WTC11 (cell line): ENCODE measurements around the gene LARP1B. TPM values are rescaled to one million over a fixed set of nuclear protein-coding genes. Genes with fewer than 3 reads are reported as not detected.
"Not testable (repeated sequence)": the region's sequence is repeated elsewhere in the genome, so short reads cannot be mapped to it uniquely, and the experiment has no call there.

Source experiments
- ATAC-seq: fragments of 200-7000 bp; cut with Tn5 transposase; 2 replicates; pipeline ENCODE4 v1.10.0; 2021; ENCODE audit warnings: mild to moderate bottlenecking, moderate library complexity
- CTCF ChIA-PET: fragments of 300-600 bp; sonication (Branson Sonifier 250); formaldehyde crosslinking; loops from one replicate; lab custom pipeline; 2021; ENCODE audit warnings: antibody characterized with exemption; lab: Charles Lee
- POLR2A ChIA-PET: fragments of 350-600 bp; sonication (Branson Sonifier 250); formaldehyde crosslinking; loops from one replicate; lab custom pipeline; 2021; ENCODE audit warnings: antibody characterized with exemption; lab: Charles Lee
- DNase-seq: peaks from one replicate; pipeline ENCODE4 v3.0.0; 2021; ENCODE audit warnings: low spot score
- H3K27ac Mint-ChIP-seq: 2 replicates; pipeline ENCODE4 v1.8.0; 2021; ENCODE audit warnings: mixed read lengths
- H3K27me3 Mint-ChIP-seq: 2 replicates; pipeline ENCODE4 v1.8.0; 2021; ENCODE audit warnings: low read depth, mild to moderate bottlenecking, moderate library complexity, mixed read lengths
- H3K36me3 Mint-ChIP-seq: 2 replicates; pipeline ENCODE4 v1.8.0; 2021; ENCODE audit warnings: mixed read lengths
- H3K4me1 Mint-ChIP-seq: 2 replicates; pipeline ENCODE4 v1.8.0; 2022; ENCODE audit warnings: mixed read lengths
- H3K4me3 Mint-ChIP-seq: 2 replicates; pipeline ENCODE4 v1.8.0; 2021; ENCODE audit warnings: mild to moderate bottlenecking, moderate library complexity, mixed read lengths
- H3K9me3 Mint-ChIP-seq: 2 replicates; pipeline ENCODE4 v1.8.0; 2021; ENCODE audit warnings: mixed read lengths
- CREM ChIP-seq: sonication (generic); formaldehyde crosslinking; IDR thresholded peaks from 2 replicates; pipeline ENCODE4 v1.8.1; 2022; ENCODE audit warnings: mild to moderate bottlenecking, missing genetic modification reagents, moderate library complexity
- HMGA2 ChIP-seq: fragments of 250-450 bp; sonication (Bioruptor Pico); IDR thresholded peaks from 2 replicates; pipeline ENCODE4 v1.4.0; 2021; ENCODE audit warnings: mild to moderate bottlenecking, moderate library complexity
- ZNF671 ChIP-seq: fragments of 250-450 bp; sonication (Bioruptor Pico); IDR thresholded peaks from 2 replicates; pipeline ENCODE4 v1.8.0; 2021; ENCODE audit warnings: mild to moderate bottlenecking
- total RNA-seq: library from RNA; stranded (reverse); gene quantifications from 3 replicates; pipeline ENCODE4 v1.2.3, GENCODE V29; 2021

Gene LARP1B
- total RNA-seq, 1 experiment from 2014 or later, result 35.6 TPM

DNA sequence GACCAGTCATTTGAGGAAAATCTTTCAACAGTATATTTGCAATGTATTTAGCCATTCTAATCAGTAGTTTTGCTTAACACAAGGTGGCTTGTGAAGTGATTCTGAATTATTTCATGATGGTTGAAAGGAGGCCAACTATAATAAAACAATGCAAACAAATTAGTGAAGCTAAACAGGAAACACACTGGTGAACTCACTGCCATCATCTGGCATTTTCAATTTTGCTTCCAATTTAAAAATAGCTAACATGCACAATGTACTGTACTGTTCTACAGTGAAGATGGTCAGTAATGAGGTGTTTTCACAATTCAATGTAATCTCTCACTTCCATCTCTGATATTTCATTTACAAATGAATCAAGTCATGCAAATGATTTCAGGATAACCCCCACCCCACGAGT is 195.4 kb downstream of the LARP1B start (continued):
- TF ChIP-seq CREM (CRISPR knock-in tag) (no peak), HMGA2 (CRISPR knock-in tag) (no peak), ZNF671 (CRISPR knock-in tag) (no peak)

DNA sequence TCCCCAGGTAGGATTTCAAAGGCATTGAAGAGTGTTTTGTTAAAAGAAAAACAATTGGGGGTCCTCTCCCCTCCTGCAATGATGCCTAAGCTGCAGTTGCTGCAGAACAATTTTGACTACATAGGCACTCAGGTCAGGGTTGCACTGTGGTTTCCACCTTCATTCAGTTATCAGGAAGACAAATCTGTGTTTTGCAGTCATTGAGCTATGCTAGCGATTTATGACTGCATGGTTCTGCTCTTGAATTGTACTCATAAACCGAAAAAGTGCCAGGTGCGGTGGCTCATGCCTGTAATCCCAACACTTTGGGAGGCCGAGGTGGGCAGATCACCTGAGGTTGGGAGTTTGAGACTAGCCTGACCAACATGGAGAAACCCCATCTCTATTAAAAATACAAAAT is 197.1 kb downstream of the LARP1B start:
- POLR2A ChIA-PET, H3K4me1 Mint-ChIP-seq, H3K27ac Mint-ChIP-seq, H3K4me3 Mint-ChIP-seq, ATAC-seq, H3K36me3 Mint-ChIP-seq, H3K27me3 Mint-ChIP-seq, DNase-seq: not testable (repeated sequence)
- H3K9me3 Mint-ChIP-seq, result peaks cover 52% of the 10 kb centered on the region
- CTCF ChIA-PET, result interaction anchor here (1.1 kb wide), 1 partner anchor 196 kb away, joined by 3 read pairs; no protein-coding TSS in a partner anchor

DNA sequence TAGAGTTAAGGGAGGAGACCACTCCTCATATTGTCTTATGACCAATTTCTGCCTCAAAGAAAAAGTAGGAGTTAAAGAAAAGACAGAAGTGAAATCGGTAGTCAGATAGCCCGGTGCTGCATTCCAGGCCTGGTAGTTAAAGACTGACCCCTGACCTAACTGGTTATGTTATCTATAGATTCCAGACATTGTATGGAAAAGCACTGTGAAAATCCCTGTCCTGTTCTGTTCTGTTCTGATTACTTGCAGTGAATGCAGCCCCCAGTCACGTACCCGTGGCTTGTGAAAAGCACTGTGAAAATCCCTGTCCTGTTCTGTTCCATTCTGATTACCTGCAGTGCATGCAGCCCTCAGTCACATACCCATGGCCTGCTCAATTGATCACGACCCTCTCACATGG is 198.8 kb downstream of the LARP1B start:
- H3K4me3 Mint-ChIP-seq, DNase-seq, CTCF ChIA-PET, H3K27ac Mint-ChIP-seq, POLR2A ChIA-PET, H3K4me1 Mint-ChIP-seq, H3K27me3 Mint-ChIP-seq, ATAC-seq: not testable (repeated sequence)
- Mint-ChIP-seq H3K36me3 (peaks cover 22% of the 10 kb centered on the region), H3K9me3 (peaks cover 54% of the 10 kb centered on the region)

Other genes starting within 250 kb of the LARP1B start
- 37.8 to 44.0 TPM (median 38.6 TPM) in 3 replicates for gene PLK4, start 180.4 kb upstream of the LARP1B start, total RNA-seq
- gene MFSD8, start 96.1 kb upstream of the LARP1B start, total RNA-seq, result 13.4 to 17.6 TPM (median 15.0 TPM) in 3 replicates
- gene ABHD18, start 95.9 kb upstream of the LARP1B start, total RNA-seq, result 15.9 to 17.8 TPM (median 16.5 TPM) in 3 replicates
- 68.2 to 70.9 TPM (median 70.0 TPM) in 3 replicates for gene PGRMC2, start 226.5 kb downstream of the LARP1B start, total RNA-seq